ENCODE measurements around the gene CEP76.
"Not testable (repeated sequence)": the region's sequence is repeated elsewhere in the genome, so short reads cannot be mapped to it uniquely, and the experiment has no call there.

The CEP76 gene

GRCh38 chr18:12637901-12638643 is 64.5 kb downstream of the CEP76 start:
- in situ Hi-C loops (cut with MboI; ENCODE audit: low pct_unique_long_range_greater_than_20kb, low sequenced_read_pairs, unreplicated experiment) = no loop called here
- no peak for DNase-seq (ENCODE audit: low spot score)
- no peak for TF ChIP-seq CTCF (IDR thresholded peaks at IDR 0.05; ENCODE audit: extremely low read depth, insufficient read depth, missing control alignments)

- TF ChIP-seq CTCF (IDR thresholded peaks at IDR 0.05; ENCODE audit: extremely low read depth, insufficient read depth, missing control alignments) = no peak
- DNase-seq (ENCODE audit: low spot score) = no peak
- in situ Hi-C loops (cut with MboI; ENCODE audit: low pct_unique_long_range_greater_than_20kb, low sequenced_read_pairs, unreplicated experiment) = no loop called here
Measured at GRCh38 chr18:12637393-12637792, 65.1 kb downstream of the CEP76 start.

- no peak for DNase-seq (ENCODE audit: low spot score)
- in situ Hi-C loops (cut with MboI; ENCODE audit: low pct_unique_long_range_greater_than_20kb, low sequenced_read_pairs, unreplicated experiment) = no loop called here
- no peak for TF ChIP-seq CTCF (IDR thresholded peaks at IDR 0.05; ENCODE audit: extremely low read depth, insufficient read depth, missing control alignments)
Measured at GRCh38 chr18:12631831-12632477, 70.6 kb downstream of the CEP76 start.

GRCh38 chr18:12630136-12630535 is 72.4 kb downstream of the CEP76 start:
- in situ Hi-C loops (cut with MboI; ENCODE audit: low pct_unique_long_range_greater_than_20kb, low sequenced_read_pairs, unreplicated experiment) = no loop called here
- TF ChIP-seq CTCF (IDR thresholded peaks at IDR 0.05; ENCODE audit: extremely low read depth, insufficient read depth, missing control alignments) = no peak
- no peak for DNase-seq (ENCODE audit: low spot score)

GRCh38 chr18:12628706-12629702 is 73.5 kb downstream of the CEP76 start:
- DNase-seq (ENCODE audit: low spot score) = no peak
- in situ Hi-C loops (cut with MboI; ENCODE audit: low pct_unique_long_range_greater_than_20kb, low sequenced_read_pairs, unreplicated experiment) = no loop called here
- no peak for TF ChIP-seq CTCF (IDR thresholded peaks at IDR 0.05; ENCODE audit: extremely low read depth, insufficient read depth, missing control alignments)

GRCh38 chr18:12627199-12627598 is 75.3 kb downstream of the CEP76 start:
- DNase-seq (ENCODE audit: low spot score); in situ Hi-C loops (cut with MboI; ENCODE audit: low pct_unique_long_range_greater_than_20kb, low sequenced_read_pairs, unreplicated experiment): not testable (repeated sequence)
